ENCODE measurements around the gene CDH2.

The CDH2 gene

GRCh38 chr18:28176948-28177827, at the start of gene CDH2:
Gene CDH2 (minus strand): TSS chr18:28177130. CDS start chr18:28177022, 108 bp downstream.
- no peak for DNase-seq (ENCODE audit: low read depth in 3 of 3)

GRCh38 chr18:28212060-28212459, 35.1 kb upstream of the CDH2 start:
- DNase-seq (ENCODE audit: low read depth in 3 of 3) = no peak

- DNase-seq (ENCODE audit: low read depth in 3 of 3) = no peak
These were observed 31.9 kb upstream of the CDH2 start for GRCh38 chr18:28208712-28209265.

- no peak for DNase-seq (ENCODE audit: low read depth in 3 of 3)
These were observed 31.3 kb upstream of the CDH2 start for GRCh38 chr18:28208268-28208667.

- DNase-seq (ENCODE audit: low read depth in 3 of 3) = no peak
These were observed 27.2 kb upstream of the CDH2 start for GRCh38 chr18:28204154-28204553.

GRCh38 chr18:28201056-28201455, 24.1 kb upstream of the CDH2 start:
- no peak for DNase-seq (ENCODE audit: low read depth in 3 of 3)

GRCh38 chr18:28198620-28199019, 21.7 kb upstream of the CDH2 start:
- DNase-seq (ENCODE audit: low read depth in 3 of 3) = no peak

GRCh38 chr18:28193177-28193778, 16.3 kb upstream of the CDH2 start:
- no peak for DNase-seq (ENCODE audit: low read depth in 3 of 3)

GRCh38 chr18:28189400-28190239, 12.7 kb upstream of the CDH2 start:
- DNase-seq (ENCODE audit: low read depth in 3 of 3) = no peak

- no peak for DNase-seq (ENCODE audit: low read depth in 3 of 3)
These were observed 8.2 kb upstream of the CDH2 start for GRCh38 chr18:28185121-28185520.

GRCh38 chr18:28183418-28184078, 6.6 kb upstream of the CDH2 start:
- no peak for DNase-seq (ENCODE audit: low read depth in 3 of 3)

- DNase-seq (ENCODE audit: low read depth in 3 of 3) = no peak
These were observed 4.7 kb upstream of the CDH2 start for GRCh38 chr18:28181616-28182015.

- no peak for DNase-seq (ENCODE audit: low read depth in 3 of 3)
These were observed 1.8 kb upstream of the CDH2 start for GRCh38 chr18:28178720-28179119.

GRCh38 chr18:28177828-28178635, 1.1 kb upstream of the CDH2 start:
- no peak for DNase-seq (ENCODE audit: low read depth in 3 of 3)

GRCh38 chr18:28176698-28176947, 307 bp downstream of the CDH2 start:
- no peak for DNase-seq (ENCODE audit: low read depth in 3 of 3)

GRCh38 chr18:28175930-28176697, 816 bp downstream of the CDH2 start:
- no peak for DNase-seq (ENCODE audit: low read depth in 3 of 3)

- DNase-seq (ENCODE audit: low read depth in 3 of 3) = no peak
These were observed 1.6 kb downstream of the CDH2 start for GRCh38 chr18:28175150-28175929.

- no peak for DNase-seq (ENCODE audit: low read depth in 3 of 3)
These were observed 2.6 kb downstream of the CDH2 start for GRCh38 chr18:28174181-28174905.

GRCh38 chr18:28171837-28172236, 5.1 kb downstream of the CDH2 start:
- DNase-seq (ENCODE audit: low read depth in 3 of 3) = no peak
